ENCODE measurements around the gene USP9X. TPM values are rescaled to one million over a fixed set of nuclear protein-coding genes. Genes with fewer than 3 reads are reported as not detected.
A peak's percentile ranks its signal among the peaks of the same experiment; 100 is the strongest.

USP9X gene
- total RNA-seq (ENCODE audit: low replicate concordance): 59.4 and 74.4 TPM in 2 replicates
- long read RNA-seq, partial matches to known transcripts: 36 of 41 reads
- long read RNA-seq, other reads (novel, unspliced or antisense): 5 of 41 reads

GRCh38 chrX:41084893-41085511 lies at the start of gene USP9X:
Gene USP9X (plus strand): TSS chrX:41085445. CDS start chrX:41123629, 38,184 bp downstream.
- H3K9me3 Mint-ChIP-seq: no peaks in the 10 kb centered on the region
- H3K4me3 Mint-ChIP-seq: peak within 1 kb of the TSS; percentile 96
- H3K27me3 Mint-ChIP-seq: no peaks in the 10 kb centered on the region
- peak; percentile 88 for DNase-seq (ENCODE audit: extremely low spot score, unreplicated experiment)
- peaks cover 16% of the 10 kb centered on the region for H3K4me1 Mint-ChIP-seq (ENCODE audit: unreplicated experiment)
- TF ChIP-seq CTCF (conservative IDR thresholded peaks at IDR 0.05): no peak
- peak within 1 kb of the TSS; percentile 99 for H3K27ac Mint-ChIP-seq
- H3K36me3 Mint-ChIP-seq: no peaks in the 10 kb centered on the region

DNA sequence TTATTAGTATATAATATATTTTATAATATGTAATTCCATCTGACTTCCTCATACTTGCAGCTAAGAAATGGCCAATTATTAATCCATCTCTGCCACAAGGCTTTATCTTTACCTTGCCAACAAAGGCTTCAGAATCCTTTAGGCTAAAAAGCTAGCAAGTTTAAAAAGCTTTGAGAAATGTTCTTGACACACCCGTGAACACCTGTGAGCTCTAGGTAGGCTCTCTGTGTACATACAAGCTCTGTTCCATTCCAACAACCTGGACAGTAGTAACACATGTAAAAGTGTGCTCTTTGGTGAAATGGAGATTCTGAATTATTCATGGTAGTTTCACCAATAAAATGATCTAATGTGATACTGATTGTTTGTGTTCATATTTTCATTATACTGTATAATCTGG lies 49.7 kb upstream of the USP9X start:
- TF ChIP-seq CTCF (conservative IDR thresholded peaks at IDR 0.05): no peak
- no peaks in the 10 kb centered on the region for H3K27me3 Mint-ChIP-seq
- H3K36me3 Mint-ChIP-seq: no peaks in the 10 kb centered on the region
- DNase-seq (ENCODE audit: extremely low spot score, unreplicated experiment): no peak
- peaks cover 5% of the 10 kb centered on the region for H3K9me3 Mint-ChIP-seq
- H3K27ac Mint-ChIP-seq: peak overlapping the region; percentile 86
- H3K4me3 Mint-ChIP-seq: no peak overlapping the region
- no peaks in the 10 kb centered on the region for H3K4me1 Mint-ChIP-seq (ENCODE audit: unreplicated experiment)

- Mint-ChIP-seq H3K4me1 (ENCODE audit: unreplicated experiment) (no peaks in the 10 kb centered on the region), H3K4me3 (no peak overlapping the region), H3K9me3 (peaks cover 5% of the 10 kb centered on the region), H3K36me3 (no peaks in the 10 kb centered on the region), H3K27me3 (no peaks in the 10 kb centered on the region), H3K27ac (no peak overlapping the region)
- TF ChIP-seq CTCF (conservative IDR thresholded peaks at IDR 0.05): no peak
- DNase-seq (ENCODE audit: extremely low spot score, unreplicated experiment): no peak
These were observed 48.4 kb upstream of the USP9X start for GRCh38 chrX:41036668-41037326.

DNA sequence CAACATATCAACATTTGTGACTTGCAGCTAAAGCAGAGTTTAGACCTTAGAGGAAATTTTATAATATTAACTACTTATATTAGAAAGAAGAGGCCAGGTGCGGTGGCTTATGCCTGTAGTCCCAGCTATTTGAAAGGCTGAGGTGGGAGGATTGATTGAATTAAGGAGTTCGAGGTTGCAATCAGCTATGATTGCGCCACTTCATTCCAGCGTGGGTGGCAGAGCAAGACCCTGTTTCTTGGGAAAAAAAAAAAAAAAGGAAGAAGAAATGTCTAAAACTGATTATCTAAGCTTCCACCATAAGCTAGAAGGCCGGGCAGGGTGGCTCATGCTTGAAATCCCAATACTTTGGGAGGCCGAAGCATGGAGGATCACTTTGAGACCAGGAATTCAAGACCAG lies 42.0 kb upstream of the USP9X start:
- no peaks in the 10 kb centered on the region for H3K9me3 Mint-ChIP-seq

DNA sequence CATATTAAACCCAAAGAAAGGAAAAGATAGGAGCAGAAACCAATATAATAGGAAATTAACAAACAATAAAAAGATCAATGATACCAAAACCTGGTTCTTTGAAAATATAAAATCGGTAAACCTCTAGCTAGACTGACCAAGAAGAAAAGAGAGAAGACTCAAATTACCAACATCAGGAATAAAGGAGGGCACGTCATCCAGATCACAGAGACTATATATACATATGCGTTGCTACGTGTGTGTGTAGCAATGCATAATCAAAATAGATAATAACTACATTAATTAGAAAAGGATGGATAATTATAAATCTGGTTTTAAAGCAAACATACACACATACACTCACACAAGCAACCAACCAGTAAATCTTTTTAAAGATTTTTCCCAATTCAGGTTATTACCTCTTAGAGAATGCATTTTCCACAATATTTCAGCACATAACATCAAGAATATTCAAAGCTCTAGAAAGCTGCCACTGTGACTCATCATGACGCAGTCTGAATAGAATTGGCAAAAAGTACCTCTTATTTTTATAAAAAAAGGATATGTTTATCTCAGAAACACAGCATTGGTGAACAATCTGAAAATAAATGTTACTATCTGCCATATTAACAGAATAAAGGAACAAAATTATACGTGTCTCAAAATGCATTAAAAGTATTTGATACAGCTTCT lies 41.4 kb upstream of the USP9X start:
- no peak overlapping the region for H3K27ac Mint-ChIP-seq
- no peaks in the 10 kb centered on the region for H3K27me3 Mint-ChIP-seq
- no peak overlapping the region for H3K4me3 Mint-ChIP-seq
- no peak for DNase-seq (ENCODE audit: extremely low spot score, unreplicated experiment)
- no peaks in the 10 kb centered on the region for H3K9me3 Mint-ChIP-seq
- no peaks in the 10 kb centered on the region for H3K4me1 Mint-ChIP-seq (ENCODE audit: unreplicated experiment)
- H3K36me3 Mint-ChIP-seq: no peaks in the 10 kb centered on the region
- TF ChIP-seq CTCF (conservative IDR thresholded peaks at IDR 0.05): no peak

More for the DNA sequence above, 42.0 kb upstream of the USP9X start:
- H3K27me3 Mint-ChIP-seq: no peaks in the 10 kb centered on the region
- no peaks in the 10 kb centered on the region for H3K4me1 Mint-ChIP-seq (ENCODE audit: unreplicated experiment)
- DNase-seq (ENCODE audit: extremely low spot score, unreplicated experiment): no peak
- H3K36me3 Mint-ChIP-seq: no peaks in the 10 kb centered on the region
- H3K4me3 Mint-ChIP-seq: no peak overlapping the region
- no peak for TF ChIP-seq CTCF (conservative IDR thresholded peaks at IDR 0.05)
- H3K27ac Mint-ChIP-seq: no peak overlapping the region
